GM12874 (cell line): ENCODE results near the gene KCNH3.

ENCODE experiments used
- CTCF ChIP-seq: IDR thresholded peaks from 2 replicates; pipeline ENCODE4 v1.5.1; 2011; ENCODE audit warnings: low read depth, mild to moderate bottlenecking, control low read depth, low read length, moderate library complexity; ENCODE audit not compliant: insufficient read depth

KCNH3 gene

GRCh38 chr12:49501895-49502294, 36.9 kb upstream of the KCNH3 start:
- no peak for TF ChIP-seq CTCF

- no peak for TF ChIP-seq CTCF
Observed at GRCh38 chr12:49502590-49502989, 36.2 kb upstream of the KCNH3 start.

GRCh38 chr12:49503674-49504180, 35.1 kb upstream of the KCNH3 start:
- no peak for TF ChIP-seq CTCF

GRCh38 chr12:49505672-49506071, 33.2 kb upstream of the KCNH3 start:
- no peak for TF ChIP-seq CTCF

- TF ChIP-seq CTCF = no peak
Observed at GRCh38 chr12:49507139-49507538, 31.7 kb upstream of the KCNH3 start.

GRCh38 chr12:49511410-49511809, 27.4 kb upstream of the KCNH3 start:
- no peak for TF ChIP-seq CTCF

GRCh38 chr12:49512546-49512945, 26.3 kb upstream of the KCNH3 start:
- TF ChIP-seq CTCF = no peak
